IMR-90 (cell line): ENCODE measurements around the gene NEU1. TPM values are rescaled to one million over a fixed set of nuclear protein-coding genes. Genes with fewer than 3 reads are reported as not detected.

ENCODE experiments used
- ATAC-seq: fragments of 200-7000 bp; cut with Tn5 transposase; 2 replicates; pipeline ENCODE4 v1.9.1; 2020; ENCODE audit warnings: low read depth, mild to moderate bottlenecking, moderate library complexity
- BruUV-seq: library from RNA; stranded (reverse); fragments of 400-500 nt; replicated peaks from 2 replicates; lab custom pipeline; 2021; lab: Mats Ljungman, UMichigan
- CTCF ChIA-PET: fragments of 300-600 bp; formaldehyde crosslinking; extraction: SDS; loops from one replicate; lab custom pipeline; 2021; ENCODE audit warnings: antibody characterized with exemption; lab: Yijun Ruan, JAX
- POLR2A ChIA-PET: fragments of 300-600 bp; sonication (Branson Sonifier 250); formaldehyde crosslinking; loops from one replicate; lab custom pipeline; 2022; ENCODE audit warnings: antibody characterized with exemption; ENCODE audit not compliant: unreplicated experiment; lab: Charles Lee
- DNase-seq: peaks from one replicate; pipeline ENCODE4 v3.0.0; 2013
- H2AFZ ChIP-seq: replicated peaks from 2 replicates; pipeline ENCODE3; 2013; ENCODE audit warnings: low read length, mild to moderate bottlenecking; ENCODE audit not compliant: poor library complexity
- H2AK5ac ChIP-seq: 2 replicates; pipeline ENCODE4 v1.6.1; 2013; ENCODE audit warnings: low read depth, low read length, inconsistent platforms
- H2AK9ac ChIP-seq: replicated peaks from 2 replicates; pipeline ENCODE3; 2013; ENCODE audit warnings: mild to moderate bottlenecking, low read depth, low read length, moderate library complexity; ENCODE audit not compliant: poor library complexity
- H2BK120ac ChIP-seq: 2 replicates; pipeline ENCODE4 v1.6.1; 2013; ENCODE audit warnings: low read depth, low read length, inconsistent platforms
- H2BK15ac ChIP-seq: 3 replicates; pipeline ENCODE4 v1.6.1; 2013; ENCODE audit warnings: low read depth, low read length, inconsistent platforms
- H2BK20ac ChIP-seq: 2 replicates; pipeline ENCODE4 v1.6.1; 2013; ENCODE audit warnings: low read depth, mild to moderate bottlenecking, inconsistent platforms, low read length, moderate library complexity
- H2BK5ac ChIP-seq: 2 replicates; pipeline ENCODE4 v1.6.1; 2013; ENCODE audit warnings: mild to moderate bottlenecking, low read depth, low read length, inconsistent platforms; ENCODE audit not compliant: poor library complexity, severe bottlenecking
- H3K14ac ChIP-seq: replicated peaks from 2 replicates; pipeline ENCODE4 v1.6.1; 2013; ENCODE audit warnings: low read depth, low read length, inconsistent platforms
- H3K18ac ChIP-seq: 2 replicates; pipeline ENCODE4 v1.6.1; 2013; ENCODE audit warnings: low read depth, low read length, control low read depth
- H3K23ac ChIP-seq: 2 replicates; pipeline ENCODE4 v1.6.1; 2013; ENCODE audit warnings: low read depth, low read length, inconsistent platforms
- H3K27ac ChIP-seq: 2 replicates; pipeline ENCODE4 v1.5.1; 2013; ENCODE audit warnings: mild to moderate bottlenecking, control low read depth, low read length; ENCODE audit not compliant: insufficient read depth
- H3K27me3 ChIP-seq: 2 replicates; pipeline ENCODE4 v1.6.1; 2013; ENCODE audit warnings: low read length; ENCODE audit not compliant: control insufficient read depth, insufficient read depth
- H3K36me3 ChIP-seq: 2 replicates; pipeline ENCODE4 v1.6.1; 2013; ENCODE audit warnings: low read length, mixed read lengths; ENCODE audit not compliant: control insufficient read depth, insufficient read depth
- H3K4ac ChIP-seq: 2 replicates; pipeline ENCODE4 v1.6.1; 2013; ENCODE audit warnings: low read depth, low read length, inconsistent platforms
- H3K4me1 ChIP-seq: 2 replicates; pipeline ENCODE4 v1.6.1; 2013; ENCODE audit warnings: low read length, mixed read lengths; ENCODE audit not compliant: control insufficient read depth, insufficient read depth
- H3K4me2 ChIP-seq: 2 replicates; pipeline ENCODE4 v1.6.1; 2013; ENCODE audit warnings: low read depth, mild to moderate bottlenecking, control low read depth, low read length, moderate library complexity
- H3K4me3 ChIP-seq: 2 replicates; pipeline ENCODE4 v1.5.1; 2013; ENCODE audit warnings: low read depth, mild to moderate bottlenecking, control low read depth, low read length, moderate library complexity; ENCODE audit not compliant: insufficient read depth
- H3K56ac ChIP-seq: 2 replicates; pipeline ENCODE4 v1.6.1; 2013; ENCODE audit warnings: low read length, inconsistent platforms; ENCODE audit not compliant: insufficient read depth; ENCODE audit errors: extremely low read depth
- H3K79me1 ChIP-seq, 2 experiments: 2 replicates each; pipeline ENCODE4 v1.6.1; 2013; ENCODE audit warnings: low read length in 2 of 2, inconsistent platforms in 1 of 2, low read depth in 1 of 2
- H3K9ac ChIP-seq: 2 replicates; pipeline ENCODE4 v1.6.1; 2013; ENCODE audit warnings: low read depth, low read length, control low read depth
- H3K9me1 ChIP-seq: 2 replicates; pipeline ENCODE4 v1.6.1; 2013; ENCODE audit warnings: low read length, inconsistent platforms; ENCODE audit not compliant: insufficient read depth
- H3K9me3 ChIP-seq: 2 replicates; pipeline ENCODE4 v1.6.1; 2013; ENCODE audit warnings: low read length; ENCODE audit not compliant: control insufficient read depth, insufficient read depth
- H4K20me1 ChIP-seq: 2 replicates; pipeline ENCODE4 v1.6.1; 2013; ENCODE audit warnings: low read length, inconsistent platforms; ENCODE audit not compliant: insufficient read depth
- H4K5ac ChIP-seq: 2 replicates; pipeline ENCODE4 v1.6.1; 2013; ENCODE audit warnings: mild to moderate bottlenecking, low read depth, low read length, control low read depth
- H4K8ac ChIP-seq, 2 experiments: 2 replicates each; pipeline ENCODE4 v1.6.1; 2013; ENCODE audit warnings: low read depth in 2 of 2, low read length in 2 of 2, control low read depth in 1 of 2, inconsistent platforms in 1 of 2
- H4K91ac ChIP-seq: 2 replicates; pipeline ENCODE4 v1.6.1; 2013; ENCODE audit warnings: low read depth, low read length, inconsistent platforms; ENCODE audit not compliant: insufficient read depth
- CEBPB ChIP-seq: IDR thresholded peaks from 2 replicates; pipeline ENCODE4 v1.6.1; 2012; ENCODE audit warnings: low read depth, low read length, improper control_type of control experiment
- CHD1 ChIP-seq: IDR thresholded peaks from 2 replicates; pipeline ENCODE4 v1.6.1; 2012; ENCODE audit warnings: low read depth, low read length, improper control_type of control experiment
- FOS ChIP-seq: fragments of 150-350 bp; IDR thresholded peaks from 2 replicates; pipeline ENCODE4 v1.6.1; 2016; ENCODE audit warnings: low read depth, low read length
- MAZ ChIP-seq: IDR thresholded peaks from 2 replicates; pipeline ENCODE4 v1.6.1; 2012; ENCODE audit warnings: low read depth, mild to moderate bottlenecking, low read length, improper control_type of control experiment, moderate library complexity, borderline replicate concordance
- MXI1 ChIP-seq: IDR thresholded peaks from 2 replicates; pipeline ENCODE4 v1.6.1; 2012; ENCODE audit warnings: low read depth, mild to moderate bottlenecking, low read length, moderate library complexity, borderline replicate concordance
- NFE2L2 ChIP-seq: fragments of 150-350 bp; IDR thresholded peaks from 2 replicates; pipeline ENCODE4 v1.6.1; 2016; ENCODE audit warnings: low read depth, mild to moderate bottlenecking, low read length
- RAD21 ChIP-seq: IDR thresholded peaks from 2 replicates; pipeline ENCODE4 v1.6.1; 2012; ENCODE audit warnings: low read length, improper control_type of control experiment
- RCOR1 ChIP-seq: IDR thresholded peaks from 2 replicates; pipeline ENCODE4 v1.6.1; 2012; ENCODE audit warnings: mild to moderate bottlenecking, low read length, improper control_type of control experiment; ENCODE audit not compliant: insufficient replicate concordance
- RFX5 ChIP-seq: IDR thresholded peaks from 2 replicates; pipeline ENCODE4 v1.8.0; 2012; ENCODE audit warnings: low read depth, mild to moderate bottlenecking, low read length, moderate library complexity
- SMC3 ChIP-seq: fragments of 150-350 bp; IDR thresholded peaks from 2 replicates; pipeline ENCODE4 v1.6.1; 2016; ENCODE audit warnings: low read depth, mild to moderate bottlenecking, antibody characterized with exemption, low read length, moderate library complexity
- WGBS, 2 experiments: methylation state at CpG; one replicate each; pipeline versions ENCODE4 v1.1.5 to v1.1.7; 2013; ENCODE audit warnings: missing lambda C conversion rate in 2 of 2; ENCODE audit not compliant: insufficient read length in 1 of 2; ENCODE audit errors: extremely low coverage in 2 of 2; 5-methylcytosine and 5-hydroxymethylcytosine counted together
- dilution Hi-C: fragments of 300-500 bp; cut with HindIII; formaldehyde crosslinking; loops from one replicate; pipeline ENCODE4 v1.14.3; 2018; ENCODE audit warnings: low sequenced_read_pairs; ENCODE audit not compliant: unreplicated experiment
- in situ Hi-C: fragments of 300-500 bp; cut with MboI; formaldehyde crosslinking; loops from 3 replicates; pipeline ENCODE4 v1.14.3; 2019; ENCODE audit warnings: low sequenced_read_pairs, inconsistent platforms, mixed read lengths
- intact Hi-C: fragments of 100-400 bp; cut with micrococcal nuclease; formaldehyde crosslinking; loops from 2 replicates; pipeline ENCODE4 v1.10.0; 2022
- polyA plus RNA-seq, 3 experiments: library from polyadenylated mRNA; depleted of rRNA; stranded (reverse); fragments of >200 nt; gene quantifications; 2 replicates each; pipeline ENCODE4 v1.2.3, GENCODE V29; 2012; ENCODE audit warnings: low replicate concordance in 1 of 3
- total RNA-seq: library from RNA; depleted of rRNA; stranded (reverse); fragments of >200 nt; gene quantifications from 2 replicates; pipeline ENCODE4 v1.2.3, GENCODE V29; 2012
- TF ChIP-seq, protein P1 (sequence below): conservative IDR thresholded peaks from 2 replicates; pipeline ENCODE4 v1.5.1; 2012; ENCODE audit warnings: mild to moderate bottlenecking, low read depth, low read length, improper control_type of control experiment
- TF ChIP-seq, protein P2 (sequence below): fragments of 150-350 bp; IDR thresholded peaks from 2 replicates; pipeline ENCODE4 v1.6.1; 2017; ENCODE audit warnings: mild to moderate bottlenecking, antibody characterized with exemption, low read length, low read depth
- TF ChIP-seq, protein P3 (sequence below): fragments of 150-350 bp; IDR thresholded peaks from 2 replicates; pipeline ENCODE4 v1.6.1; 2016; ENCODE audit warnings: low read depth, mild to moderate bottlenecking, low read length, moderate library complexity, borderline replicate concordance

The NEU1 gene
- total and polyA plus RNA-seq, 2 of the 4 experiments (the other 2 are of a cell fraction): 28.5 to 36.2 TPM

DNA sequence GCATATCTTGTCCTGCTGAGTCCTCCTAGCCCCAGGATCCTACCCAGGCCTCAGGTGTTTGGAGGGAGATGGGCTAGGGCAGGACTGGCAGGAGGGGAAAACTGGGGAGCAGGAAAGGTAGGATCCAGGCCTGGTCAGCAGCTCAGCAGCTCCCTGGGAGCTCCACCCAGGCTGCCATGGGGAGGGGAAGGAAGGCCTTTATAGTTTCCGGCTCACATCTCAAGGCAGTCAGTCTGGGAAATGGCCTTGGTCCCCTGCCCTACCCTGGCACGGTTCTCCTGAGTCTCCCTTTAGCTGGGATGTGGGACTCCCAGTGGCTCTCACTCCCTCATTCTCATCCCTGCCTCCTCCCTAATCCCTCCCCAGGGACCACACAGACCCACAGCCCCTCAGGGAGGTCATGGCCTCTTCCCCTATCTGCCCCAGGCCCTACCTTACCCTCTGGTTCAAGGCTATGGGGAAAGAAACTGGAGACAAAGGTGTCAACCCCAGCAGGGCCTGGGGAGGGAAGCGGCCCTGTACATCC is 14.6 kb upstream of the NEU1 start:
- no peak overlapping the region for H3K18ac ChIP-seq
- no peaks in the 10 kb centered on the region for H3K79me1 ChIP-seq
- H2AK5ac ChIP-seq: no peak overlapping the region
- no peak overlapping the region for H3K27ac ChIP-seq
- no peak overlapping the region for H3K4ac ChIP-seq
- peaks cover 24% of the 10 kb centered on the region for H3K36me3 ChIP-seq
- peaks cover 10% of the 10 kb centered on the region for H3K4me1 ChIP-seq
- no peaks in the 10 kb centered on the region for H3K9me3 ChIP-seq
- dilution Hi-C loops: no loop called here
- no peak for TF ChIP-seq NFE2L2
- no peak for TF ChIP-seq CHD1
- TF ChIP-seq, protein P1, sequence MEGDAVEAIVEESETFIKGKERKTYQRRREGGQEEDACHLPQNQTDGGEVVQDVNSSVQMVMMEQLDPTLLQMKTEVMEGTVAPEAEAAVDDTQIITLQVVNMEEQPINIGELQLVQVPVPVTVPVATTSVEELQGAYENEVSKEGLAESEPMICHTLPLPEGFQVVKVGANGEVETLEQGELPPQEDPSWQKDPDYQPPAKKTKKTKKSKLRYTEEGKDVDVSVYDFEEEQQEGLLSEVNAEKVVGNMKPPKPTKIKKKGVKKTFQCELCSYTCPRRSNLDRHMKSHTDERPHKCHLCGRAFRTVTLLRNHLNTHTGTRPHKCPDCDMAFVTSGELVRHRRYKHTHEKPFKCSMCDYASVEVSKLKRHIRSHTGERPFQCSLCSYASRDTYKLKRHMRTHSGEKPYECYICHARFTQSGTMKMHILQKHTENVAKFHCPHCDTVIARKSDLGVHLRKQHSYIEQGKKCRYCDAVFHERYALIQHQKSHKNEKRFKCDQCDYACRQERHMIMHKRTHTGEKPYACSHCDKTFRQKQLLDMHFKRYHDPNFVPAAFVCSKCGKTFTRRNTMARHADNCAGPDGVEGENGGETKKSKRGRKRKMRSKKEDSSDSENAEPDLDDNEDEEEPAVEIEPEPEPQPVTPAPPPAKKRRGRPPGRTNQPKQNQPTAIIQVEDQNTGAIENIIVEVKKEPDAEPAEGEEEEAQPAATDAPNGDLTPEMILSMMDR: no peak
- TF ChIP-seq, protein P2, sequence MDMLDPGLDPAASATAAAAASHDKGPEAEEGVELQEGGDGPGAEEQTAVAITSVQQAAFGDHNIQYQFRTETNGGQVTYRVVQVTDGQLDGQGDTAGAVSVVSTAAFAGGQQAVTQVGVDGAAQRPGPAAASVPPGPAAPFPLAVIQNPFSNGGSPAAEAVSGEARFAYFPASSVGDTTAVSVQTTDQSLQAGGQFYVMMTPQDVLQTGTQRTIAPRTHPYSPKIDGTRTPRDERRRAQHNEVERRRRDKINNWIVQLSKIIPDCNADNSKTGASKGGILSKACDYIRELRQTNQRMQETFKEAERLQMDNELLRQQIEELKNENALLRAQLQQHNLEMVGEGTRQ: no peak
- TF ChIP-seq RCOR1: no peak
- no peak for TF ChIP-seq MAZ
- TF ChIP-seq, protein P3, sequence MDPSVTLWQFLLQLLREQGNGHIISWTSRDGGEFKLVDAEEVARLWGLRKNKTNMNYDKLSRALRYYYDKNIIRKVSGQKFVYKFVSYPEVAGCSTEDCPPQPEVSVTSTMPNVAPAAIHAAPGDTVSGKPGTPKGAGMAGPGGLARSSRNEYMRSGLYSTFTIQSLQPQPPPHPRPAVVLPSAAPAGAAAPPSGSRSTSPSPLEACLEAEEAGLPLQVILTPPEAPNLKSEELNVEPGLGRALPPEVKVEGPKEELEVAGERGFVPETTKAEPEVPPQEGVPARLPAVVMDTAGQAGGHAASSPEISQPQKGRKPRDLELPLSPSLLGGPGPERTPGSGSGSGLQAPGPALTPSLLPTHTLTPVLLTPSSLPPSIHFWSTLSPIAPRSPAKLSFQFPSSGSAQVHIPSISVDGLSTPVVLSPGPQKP: no peak
- TF ChIP-seq SMC3: no peak
- no peak for TF ChIP-seq FOS
- no peak for TF ChIP-seq MXI1
- TF ChIP-seq RAD21: no peak
- no peak for TF ChIP-seq RFX5
- TF ChIP-seq CEBPB: no peak
- H2AK9ac ChIP-seq: peak overlapping the region; percentile 22
- ATAC-seq: no peak
- H4K8ac ChIP-seq: no peak overlapping the region
- H4K91ac ChIP-seq: no peak overlapping the region
- H3K56ac ChIP-seq: no peak overlapping the region
- WGBS, 2 experiments: 67% methylated on average over 1 of the region's 3 CpGs; no CpG with 5 or more reads in 1 of the 2 experiments
- intact Hi-C loops: no loop called here
- DNase-seq: no peak
- H3K27me3 ChIP-seq: no peaks in the 10 kb centered on the region
- no peak overlapping the region for H2BK15ac ChIP-seq
- BruUV-seq: no TSS peak
- H4K20me1 ChIP-seq: 0 out of 2 replicates have a peak, but pooled peaks cover 2% of the 10 kb centered on the region
- no peak overlapping the region for H2BK5ac ChIP-seq
- in situ Hi-C loops: no loop called here
- no peak overlapping the region for H3K4me3 ChIP-seq
- H3K4me2 ChIP-seq: no peak overlapping the region
- no peak overlapping the region for H3K14ac ChIP-seq
- POLR2A ChIA-PET: interaction anchor here (0.7 kb wide), 1 partner anchor 26 kb away, joined by 3 read pairs; no protein-coding TSS in a partner anchor
- H4K5ac ChIP-seq: no peak overlapping the region
- H3K9me1 ChIP-seq: no peaks in the 10 kb centered on the region
- no peak overlapping the region for H2BK20ac ChIP-seq
- H3K9ac ChIP-seq: no peak overlapping the region
- H2AFZ ChIP-seq: no peak overlapping the region
- H2BK120ac ChIP-seq: no peak overlapping the region
- CTCF ChIA-PET: no interaction called here
- H3K23ac ChIP-seq: no peak overlapping the region
